Lower leg skin (tissue), 3 donors: Measurements from ENCODE around the gene VTI1A.

ENCODE experiments used
- POLR2A ChIP-seq, 2 donors: fragments of 450-650 bp; IDR thresholded peaks; one replicate each; pipeline ENCODE4 v1.6.1; 2016 to 2017; ENCODE audit warnings: antibody characterized with exemption in 2 of 2, mild to moderate bottlenecking in 1 of 2, moderate library complexity in 1 of 2
- TF ChIP-seq, protein P1 (sequence below), 3 donors: fragments of 450-650 bp; IDR thresholded peaks; one replicate each; pipeline ENCODE4 v1.5.1; 2016; ENCODE audit warnings: antibody characterized with exemption in 3 of 3, mild to moderate bottlenecking in 3 of 3, moderate library complexity in 2 of 3

DNA sequence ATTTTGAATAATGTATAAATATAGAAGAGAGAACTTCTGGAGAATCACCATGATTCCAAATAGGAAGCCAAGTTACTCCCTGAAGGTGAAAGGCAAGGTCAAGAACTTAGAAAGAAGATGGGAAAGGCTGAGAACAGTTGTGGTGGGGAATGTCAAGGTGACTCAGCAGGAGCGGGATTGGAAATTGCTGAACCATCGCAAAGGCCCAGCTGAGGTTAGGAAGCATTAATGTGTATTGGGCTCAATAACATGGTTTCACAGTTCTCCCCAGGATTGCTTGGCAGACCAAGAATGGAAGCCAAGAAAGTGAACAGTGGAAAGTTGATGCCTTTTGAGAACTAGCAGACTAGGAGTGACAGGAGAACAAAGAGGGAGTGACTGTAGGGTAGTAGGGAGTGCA, 133.3 kb downstream of the VTI1A start:
- TF ChIP-seq, protein P1, sequence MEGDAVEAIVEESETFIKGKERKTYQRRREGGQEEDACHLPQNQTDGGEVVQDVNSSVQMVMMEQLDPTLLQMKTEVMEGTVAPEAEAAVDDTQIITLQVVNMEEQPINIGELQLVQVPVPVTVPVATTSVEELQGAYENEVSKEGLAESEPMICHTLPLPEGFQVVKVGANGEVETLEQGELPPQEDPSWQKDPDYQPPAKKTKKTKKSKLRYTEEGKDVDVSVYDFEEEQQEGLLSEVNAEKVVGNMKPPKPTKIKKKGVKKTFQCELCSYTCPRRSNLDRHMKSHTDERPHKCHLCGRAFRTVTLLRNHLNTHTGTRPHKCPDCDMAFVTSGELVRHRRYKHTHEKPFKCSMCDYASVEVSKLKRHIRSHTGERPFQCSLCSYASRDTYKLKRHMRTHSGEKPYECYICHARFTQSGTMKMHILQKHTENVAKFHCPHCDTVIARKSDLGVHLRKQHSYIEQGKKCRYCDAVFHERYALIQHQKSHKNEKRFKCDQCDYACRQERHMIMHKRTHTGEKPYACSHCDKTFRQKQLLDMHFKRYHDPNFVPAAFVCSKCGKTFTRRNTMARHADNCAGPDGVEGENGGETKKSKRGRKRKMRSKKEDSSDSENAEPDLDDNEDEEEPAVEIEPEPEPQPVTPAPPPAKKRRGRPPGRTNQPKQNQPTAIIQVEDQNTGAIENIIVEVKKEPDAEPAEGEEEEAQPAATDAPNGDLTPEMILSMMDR (IDR thresholded peaks at IDR 0.05) = no peak
- TF ChIP-seq POLR2A (IDR thresholded peaks at IDR 0.05) = no peak
